SK-N-SH (cell line): ENCODE results near the gene TMX1. TPM values are rescaled to one million over a fixed set of nuclear protein-coding genes. Genes with fewer than 3 reads are reported as not detected.

Source experiments
- CTCF ChIA-PET: fragments of 300-600, 350-600 bp; formaldehyde crosslinking; extraction: SDS; loops from one replicate; lab custom pipeline; 2021; lab: Yijun Ruan, JAX
- POLR2A ChIA-PET: fragments of 350-600 bp; sonication (Branson Sonifier 250); formaldehyde crosslinking; extraction: SDS; loops from one replicate; lab custom pipeline; 2020; ENCODE audit warnings: antibody characterized with exemption, inconsistent platforms; lab: Yijun Ruan, JAX
- DNase-seq: peaks from one replicate; pipeline ENCODE4 v3.0.0; 2012
- H2AFZ ChIP-seq: fragments of 200-600 bp; sonication (generic); 2 replicates; pipeline ENCODE4 v1.8.1; 2016; ENCODE audit warnings: antibody characterized with exemption, mild to moderate bottlenecking, low read depth
- H3F3A ChIP-seq: fragments of 200-600 bp; sonication (generic); replicated peaks from 2 replicates; pipeline ENCODE3; 2016; ENCODE audit warnings: antibody characterized with exemption, mild to moderate bottlenecking; ENCODE audit not compliant: insufficient read depth
- H3K27ac ChIP-seq, 2 experiments: fragments of 200-500 bp in 1 of 2; fragments of 200-600 bp in 1 of 2; sonication (Bioruptor generic) in 1 of 2; sonication (generic), shearing (Covaris generic) in 1 of 2; 2 replicates each; pipeline versions ENCODE4 v1.5.1 to v1.6.1; 2014 to 2016; ENCODE audit warnings: low read depth in 2 of 2, inconsistent platforms in 1 of 2, low read length in 1 of 2, mild to moderate bottlenecking in 1 of 2, mixed read lengths in 1 of 2
- H3K27me3 ChIP-seq: fragments of 200-600 bp; sonication (generic), shearing (Covaris generic); 2 replicates; pipeline ENCODE4 v1.6.1; 2016; ENCODE audit warnings: mixed run types; ENCODE audit not compliant: insufficient read depth
- H3K36me3 ChIP-seq, 2 experiments: fragments of 200-500 bp in 1 of 2; fragments of 200-600 bp in 1 of 2; sonication (Bioruptor generic) in 1 of 2; sonication (generic) in 1 of 2; replicated peaks in 1 of 2; 2 replicates each; pipeline versions ENCODE3 to v1.5.1; 2014 to 2016; ENCODE audit warnings: low read length in 1 of 2, mild to moderate bottlenecking in 1 of 2; ENCODE audit not compliant: insufficient read depth in 2 of 2, control insufficient read depth in 1 of 2
- H3K4me1 ChIP-seq, 2 experiments: fragments of 200-500 bp in 1 of 2; fragments of 200-600 bp in 1 of 2; sonication (Bioruptor generic) in 1 of 2; sonication (generic), shearing (Covaris generic) in 1 of 2; 2 replicates each; pipeline versions ENCODE4 v1.5.1 to v1.6.1; 2014 to 2016; ENCODE audit warnings: low read depth in 1 of 2, low read length in 1 of 2, mixed run types in 1 of 2; ENCODE audit not compliant: insufficient read depth in 2 of 2, control insufficient read depth in 1 of 2
- H3K4me2 ChIP-seq: fragments of 200-600 bp; sonication (generic), shearing (Covaris generic); 2 replicates; pipeline ENCODE4 v1.6.1; 2017; ENCODE audit warnings: mixed run types
- H3K4me3 ChIP-seq, 2 experiments: fragments of 200-500 bp in 1 of 2; fragments of 200-600 bp in 1 of 2; sonication (Bioruptor generic) in 1 of 2; sonication (generic), shearing (Covaris generic) in 1 of 2; 2 replicates each; pipeline versions ENCODE4 v1.5.1 to v1.8.1; 2014 to 2016; ENCODE audit warnings: low read depth in 2 of 2, inconsistent platforms in 1 of 2, low read length in 1 of 2, mild to moderate bottlenecking in 1 of 2, mixed read lengths in 1 of 2, moderate library complexity in 1 of 2
- H3K79me2 ChIP-seq: fragments of 200-600 bp; sonication (generic); 2 replicates; pipeline ENCODE4 v1.8.1; 2017; ENCODE audit warnings: mild to moderate bottlenecking; ENCODE audit not compliant: insufficient read depth
- H3K9ac ChIP-seq: fragments of 200-600 bp; sonication (generic); 2 replicates; pipeline ENCODE4 v1.6.1; 2017; ENCODE audit warnings: mixed run types
- H3K9me2 ChIP-seq: fragments of 200-600 bp; sonication (generic); 2 replicates; pipeline ENCODE4 v1.6.1; 2017; ENCODE audit warnings: mixed run types
- H3K9me3 ChIP-seq: fragments of 200-600 bp; sonication (generic); 2 replicates; pipeline ENCODE4 v1.6.1; 2017; ENCODE audit warnings: mixed run types, mild to moderate bottlenecking, moderate library complexity
- H4K20me1 ChIP-seq: fragments of 200-600 bp; sonication (generic); 2 replicates; pipeline ENCODE4 v1.6.1; 2017; ENCODE audit warnings: mild to moderate bottlenecking, mixed run types; ENCODE audit not compliant: insufficient read depth
- EZH2phosphoT487 ChIP-seq: fragments of 200-600 bp; sonication (generic); IDR thresholded peaks from 2 replicates; pipeline ENCODE4 v1.6.1; 2017; ENCODE audit warnings: low read depth, mixed run types, mild to moderate bottlenecking, antibody characterized with exemption, moderate library complexity, borderline replicate concordance
- FOSL2 ChIP-seq: IDR thresholded peaks from 2 replicates; pipeline ENCODE4 v1.4.0; 2012; ENCODE audit warnings: low read depth, mild to moderate bottlenecking, moderate library complexity, borderline replicate concordance
- GABPA ChIP-seq: IDR thresholded peaks from 2 replicates; pipeline ENCODE4 v1.4.0; 2012; ENCODE audit warnings: low read depth, mild to moderate bottlenecking
- IRF3 ChIP-seq: fragments of 150-350 bp; IDR thresholded peaks from 2 replicates; pipeline ENCODE4 v1.6.1; 2016; ENCODE audit warnings: mild to moderate bottlenecking, low read depth, low read length
- JUND ChIP-seq: IDR thresholded peaks from 2 replicates; pipeline ENCODE4 v1.4.0; 2012
- MAX ChIP-seq: IDR thresholded peaks from 2 replicates; pipeline ENCODE4 v1.4.0; 2012; ENCODE audit warnings: low read depth
- MXI1 ChIP-seq: IDR thresholded peaks from 2 replicates; pipeline ENCODE4 v1.6.1; 2012; ENCODE audit warnings: mild to moderate bottlenecking, low read depth, low read length, improper control_type of control experiment
- RAD21 ChIP-seq: IDR thresholded peaks from 2 replicates; pipeline ENCODE4 v1.6.1; 2012; ENCODE audit warnings: mild to moderate bottlenecking, low read length
- RCOR1 ChIP-seq: fragments of 150-350 bp; IDR thresholded peaks from 2 replicates; pipeline ENCODE4 v1.6.1; 2017; ENCODE audit warnings: antibody characterized with exemption, low read length
- RXRA ChIP-seq: IDR thresholded peaks from 2 replicates; pipeline ENCODE4 v1.4.0; 2012; ENCODE audit warnings: low read depth, mild to moderate bottlenecking, borderline replicate concordance
- TCF12 ChIP-seq: IDR thresholded peaks from 2 replicates; pipeline ENCODE4 v1.4.0; 2012
- USF1 ChIP-seq: IDR thresholded peaks from 2 replicates; pipeline ENCODE4 v1.4.0; 2012; ENCODE audit warnings: low read depth, borderline replicate concordance
- WGBS: methylation state at CpG from one replicate; pipeline ENCODE4 v1.1.6; 2017; ENCODE audit warnings: low lambda C conversion rate; 5-methylcytosine and 5-hydroxymethylcytosine counted together
- polyA plus RNA-seq, 3 experiments: library from polyadenylated mRNA; depleted of rRNA; stranded (reverse); fragments of >200 nt; gene quantifications; 2 replicates each; pipeline ENCODE4 v1.2.3, GENCODE V29; 2012
- small RNA-seq, 7 experiments: library from RNA; depleted of rRNA; stranded (forward); fragments of <200 nt; gene quantifications; one replicate each; pipeline ENCODE3, GENCODE V24; 2012
- TF ChIP-seq, protein P1 (sequence below): fragments of 200-600 bp; sonication (generic); IDR thresholded peaks from 2 replicates; pipeline ENCODE4 v1.6.1; 2017; ENCODE audit warnings: antibody characterized with exemption, mild to moderate bottlenecking, moderate library complexity

TMX1 gene
- polyA plus RNA-seq, 1 of the 3 experiments (the other 2 are of a cell fraction): 16.1 TPM

DNA sequence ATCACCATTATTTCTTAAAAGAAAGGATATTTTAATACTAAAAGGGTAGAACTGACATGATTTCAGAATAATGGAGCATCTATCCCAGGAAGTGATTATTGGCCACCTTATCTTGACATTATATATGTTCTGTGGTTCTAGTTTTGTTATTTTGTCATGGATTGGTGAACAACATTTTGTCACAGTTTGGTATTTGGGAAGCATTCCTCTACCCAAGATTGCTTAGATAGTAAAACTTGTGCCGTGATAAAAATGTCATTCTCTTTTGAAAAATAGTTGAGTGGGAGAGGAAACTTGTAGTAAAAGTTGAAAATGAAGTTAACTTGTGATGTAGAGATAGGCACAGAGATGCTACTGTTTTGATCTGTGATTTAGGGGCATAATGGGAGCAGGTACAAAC is 65.7 kb downstream of the TMX1 start:
- Histone ChIP-seq H3K4me3 (no peak overlapping the region), H3K27me3 (no peaks in the 10 kb centered on the region), H3K4me2 (peak overlapping the region; percentile 11; the same call in 1 of the 2 replicates), H2AFZ (no peak overlapping the region), H3K9ac (peak overlapping the region; percentile 58; the same call in 1 of the 2 replicates), H3K36me3 (no peaks in the 10 kb centered on the region), H3F3A (peaks cover 33% of the 10 kb centered on the region), H3K9me2 (no peaks in the 10 kb centered on the region), H3K9me3 (no peaks in the 10 kb centered on the region), H3K27ac (peak overlapping the region; percentile 4 to 92; a peak in 3 of 4 replicates), H4K20me1 (no peaks in the 10 kb centered on the region), H3K4me1 (peaks cover 5 to 15% of the 10 kb centered on the region in 2 experiments; a peak in 3 of 4 replicates), H3K79me2 (no peaks in the 10 kb centered on the region)
- POLR2A ChIA-PET: no interaction called here
- WGBS: 71% methylated on average over 1 of the region's 1 CpG
- TF ChIP-seq TCF12: no peak
- no peak for TF ChIP-seq EZH2phosphoT487
- no peak for TF ChIP-seq JUND
- TF ChIP-seq, protein P1, sequence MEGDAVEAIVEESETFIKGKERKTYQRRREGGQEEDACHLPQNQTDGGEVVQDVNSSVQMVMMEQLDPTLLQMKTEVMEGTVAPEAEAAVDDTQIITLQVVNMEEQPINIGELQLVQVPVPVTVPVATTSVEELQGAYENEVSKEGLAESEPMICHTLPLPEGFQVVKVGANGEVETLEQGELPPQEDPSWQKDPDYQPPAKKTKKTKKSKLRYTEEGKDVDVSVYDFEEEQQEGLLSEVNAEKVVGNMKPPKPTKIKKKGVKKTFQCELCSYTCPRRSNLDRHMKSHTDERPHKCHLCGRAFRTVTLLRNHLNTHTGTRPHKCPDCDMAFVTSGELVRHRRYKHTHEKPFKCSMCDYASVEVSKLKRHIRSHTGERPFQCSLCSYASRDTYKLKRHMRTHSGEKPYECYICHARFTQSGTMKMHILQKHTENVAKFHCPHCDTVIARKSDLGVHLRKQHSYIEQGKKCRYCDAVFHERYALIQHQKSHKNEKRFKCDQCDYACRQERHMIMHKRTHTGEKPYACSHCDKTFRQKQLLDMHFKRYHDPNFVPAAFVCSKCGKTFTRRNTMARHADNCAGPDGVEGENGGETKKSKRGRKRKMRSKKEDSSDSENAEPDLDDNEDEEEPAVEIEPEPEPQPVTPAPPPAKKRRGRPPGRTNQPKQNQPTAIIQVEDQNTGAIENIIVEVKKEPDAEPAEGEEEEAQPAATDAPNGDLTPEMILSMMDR: no peak
- no peak for TF ChIP-seq RCOR1
- no peak for TF ChIP-seq GABPA
- TF ChIP-seq IRF3: no peak
- TF ChIP-seq USF1: no peak
- TF ChIP-seq MAX: no peak
- TF ChIP-seq RXRA: no peak
- TF ChIP-seq FOSL2: no peak
- no peak for TF ChIP-seq MXI1
- no peak for TF ChIP-seq RAD21
- CTCF ChIA-PET: no interaction called here
- no peak for DNase-seq

Small RNA genes lying within 50 kb of the gene (small RNA-seq; reads per million reads assigned to genes)
- gene RF00019 (0 reads per million in 7 experiments), gene RF00156 (0 reads per million in 7 experiments)

Other genes starting within 250 kb of the TMX1 start
- 3.9 and 4.2 TPM in 2 replicates for gene TRIM9, start 145.1 kb upstream of the TMX1 start, polyA plus RNA-seq (2012; rRNA removed)